Measurements from ENCODE around the gene PPT1.

The PPT1 gene

GRCh38 chr1:40096977-40097782 is at the start of gene PPT1:
Gene PPT1, minus strand, starts transcription at chr1:40097252. Its CDS starts 14 bp downstream, at chr1:40097238.
- peaks cover 25% of the 10 kb centered on the region for H3K4me1 Mint-ChIP-seq (ENCODE audit: low read depth)
- H3K4me3 Mint-ChIP-seq, result peak within 1 kb of the TSS; percentile 93
- H3K27me3 Mint-ChIP-seq (ENCODE audit: low read depth), result peaks cover 14% of the 10 kb centered on the region
- peaks cover 20% of the 10 kb centered on the region for H3K36me3 Mint-ChIP-seq (ENCODE audit: low read depth)
- H3K27ac Mint-ChIP-seq, result peak within 1 kb of the TSS; percentile 90
- peaks cover under 1% of the 10 kb centered on the region for H3K9me3 Mint-ChIP-seq

- Mint-ChIP-seq H3K9me3 (no peaks in the 10 kb centered on the region), H3K27me3 (ENCODE audit: low read depth) (peaks cover 55% of the 10 kb centered on the region), H3K27ac (no peak overlapping the region), H3K4me1 (ENCODE audit: low read depth) (peaks cover 11% of the 10 kb centered on the region), H3K36me3 (ENCODE audit: low read depth) (no peaks in the 10 kb centered on the region), H3K4me3 (no peak overlapping the region)
Measured at GRCh38 chr1:40143891-40144575, 47.0 kb upstream of the PPT1 start.

- H3K27ac Mint-ChIP-seq, result no peak overlapping the region
- H3K36me3 Mint-ChIP-seq (ENCODE audit: low read depth), result no peaks in the 10 kb centered on the region
- H3K9me3 Mint-ChIP-seq, result no peaks in the 10 kb centered on the region
- H3K4me3 Mint-ChIP-seq, result no peak overlapping the region
- H3K4me1 Mint-ChIP-seq (ENCODE audit: low read depth), result peaks cover 11% of the 10 kb centered on the region
- peaks cover 40% of the 10 kb centered on the region for H3K27me3 Mint-ChIP-seq (ENCODE audit: low read depth)
Measured at GRCh38 chr1:40141878-40142535, 45.0 kb upstream of the PPT1 start.

- H3K27me3 Mint-ChIP-seq (ENCODE audit: low read depth), result peaks cover 25% of the 10 kb centered on the region
- H3K4me3 Mint-ChIP-seq, result peak overlapping the region; percentile 41
- peak overlapping the region; percentile 19 for H3K27ac Mint-ChIP-seq
- H3K4me1 Mint-ChIP-seq (ENCODE audit: low read depth), result peaks cover 11% of the 10 kb centered on the region
- no peaks in the 10 kb centered on the region for H3K9me3 Mint-ChIP-seq
- no peaks in the 10 kb centered on the region for H3K36me3 Mint-ChIP-seq (ENCODE audit: low read depth)
Measured at GRCh38 chr1:40140211-40140973, 43.3 kb upstream of the PPT1 start.

- Mint-ChIP-seq H3K36me3 (ENCODE audit: low read depth) (no peaks in the 10 kb centered on the region), H3K27me3 (ENCODE audit: low read depth) (peaks cover 13% of the 10 kb centered on the region), H3K4me1 (ENCODE audit: low read depth) (peaks cover 1% of the 10 kb centered on the region), H3K9me3 (no peaks in the 10 kb centered on the region), H3K4me3 (no peak overlapping the region), H3K27ac (no peak overlapping the region)
Measured at GRCh38 chr1:40133839-40134238, 36.8 kb upstream of the PPT1 start.

GRCh38 chr1:40133312-40133665 is 36.2 kb upstream of the PPT1 start:
- Mint-ChIP-seq H3K27ac (no peak overlapping the region), H3K27me3 (ENCODE audit: low read depth) (peaks cover 11% of the 10 kb centered on the region), H3K4me1 (ENCODE audit: low read depth) (peaks cover 1% of the 10 kb centered on the region), H3K4me3 (no peak overlapping the region), H3K36me3 (ENCODE audit: low read depth) (no peaks in the 10 kb centered on the region), H3K9me3 (no peaks in the 10 kb centered on the region)

- H3K36me3 Mint-ChIP-seq (ENCODE audit: low read depth), result no peaks in the 10 kb centered on the region
- peaks cover 11% of the 10 kb centered on the region for H3K27me3 Mint-ChIP-seq (ENCODE audit: low read depth)
- H3K9me3 Mint-ChIP-seq, result no peaks in the 10 kb centered on the region
- H3K4me3 Mint-ChIP-seq, result no peak overlapping the region
- H3K4me1 Mint-ChIP-seq (ENCODE audit: low read depth), result peaks cover 1% of the 10 kb centered on the region
- H3K27ac Mint-ChIP-seq, result no peak overlapping the region
Measured at GRCh38 chr1:40132383-40133311, 35.6 kb upstream of the PPT1 start.

- H3K27ac Mint-ChIP-seq, result no peak overlapping the region
- H3K4me3 Mint-ChIP-seq, result no peak overlapping the region
- H3K4me1 Mint-ChIP-seq (ENCODE audit: low read depth), result peaks cover 1% of the 10 kb centered on the region
- peaks cover 11% of the 10 kb centered on the region for H3K27me3 Mint-ChIP-seq (ENCODE audit: low read depth)
- H3K9me3 Mint-ChIP-seq, result no peaks in the 10 kb centered on the region
- H3K36me3 Mint-ChIP-seq (ENCODE audit: low read depth), result no peaks in the 10 kb centered on the region
Measured at GRCh38 chr1:40130892-40131291, 33.8 kb upstream of the PPT1 start.

GRCh38 chr1:40122855-40123254 is 25.8 kb upstream of the PPT1 start:
- H3K27me3 Mint-ChIP-seq (ENCODE audit: low read depth), result peaks cover 19% of the 10 kb centered on the region
- H3K9me3 Mint-ChIP-seq, result no peaks in the 10 kb centered on the region
- H3K36me3 Mint-ChIP-seq (ENCODE audit: low read depth), result no peaks in the 10 kb centered on the region
- H3K4me1 Mint-ChIP-seq (ENCODE audit: low read depth), result no peaks in the 10 kb centered on the region
- no peak overlapping the region for H3K4me3 Mint-ChIP-seq
- H3K27ac Mint-ChIP-seq, result no peak overlapping the region

- Mint-ChIP-seq H3K36me3 (ENCODE audit: low read depth) (no peaks in the 10 kb centered on the region), H3K27me3 (ENCODE audit: low read depth) (peaks cover 32% of the 10 kb centered on the region), H3K9me3 (no peaks in the 10 kb centered on the region), H3K27ac (no peak overlapping the region), H3K4me3 (no peak overlapping the region), H3K4me1 (ENCODE audit: low read depth) (no peaks in the 10 kb centered on the region)
Measured at GRCh38 chr1:40120128-40120527, 23.1 kb upstream of the PPT1 start.

GRCh38 chr1:40114400-40114799 is 17.3 kb upstream of the PPT1 start:
- no peaks in the 10 kb centered on the region for H3K4me1 Mint-ChIP-seq (ENCODE audit: low read depth)
- H3K36me3 Mint-ChIP-seq (ENCODE audit: low read depth), result peaks cover 7% of the 10 kb centered on the region
- H3K27me3 Mint-ChIP-seq (ENCODE audit: low read depth), result peaks cover 56% of the 10 kb centered on the region
- H3K4me3 Mint-ChIP-seq, result no peak overlapping the region
- H3K9me3 Mint-ChIP-seq, result peaks cover 32% of the 10 kb centered on the region
- no peak overlapping the region for H3K27ac Mint-ChIP-seq

- Mint-ChIP-seq H3K36me3 (ENCODE audit: low read depth) (peaks cover 7% of the 10 kb centered on the region), H3K27me3 (ENCODE audit: low read depth) (peaks cover 50% of the 10 kb centered on the region), H3K4me3 (no peak overlapping the region), H3K4me1 (ENCODE audit: low read depth) (no peaks in the 10 kb centered on the region), H3K9me3 (peaks cover 40% of the 10 kb centered on the region), H3K27ac (no peak overlapping the region)
Measured at GRCh38 chr1:40110389-40110788, 13.3 kb upstream of the PPT1 start.

- Mint-ChIP-seq H3K9me3 (peaks cover 38% of the 10 kb centered on the region), H3K36me3 (ENCODE audit: low read depth) (peaks cover 7% of the 10 kb centered on the region), H3K27ac (no peak overlapping the region), H3K4me3 (no peak overlapping the region), H3K4me1 (ENCODE audit: low read depth) (no peaks in the 10 kb centered on the region), H3K27me3 (ENCODE audit: low read depth) (peaks cover 44% of the 10 kb centered on the region)
Measured at GRCh38 chr1:40107290-40107959, 10.4 kb upstream of the PPT1 start.

Measured in T-helper 1 cell treated with Interleukin-12 subunit alpha and Interleukin-12 subunit beta and Interleukin-4 antibody, amounts not matched to agents 30 μg/mL and 1 μg/mL, for 36 hours (primary cell).